AG04450 (cell line): ENCODE measurements around the gene FXYD7. TPM values are rescaled to one million over a fixed set of nuclear protein-coding genes. Genes with fewer than 3 reads are reported as not detected.

ENCODE experiments used
- CTCF ChIA-PET: fragments of 300-600, 350-600 bp; formaldehyde crosslinking; extraction: SDS; loops from one replicate; lab custom pipeline; 2022; ENCODE audit warnings: antibody characterized with exemption, inconsistent platforms; lab: Charles Lee
- POLR2A ChIA-PET: fragments of 350-600 bp; formaldehyde crosslinking; extraction: SDS; loops from one replicate; lab custom pipeline; 2021; ENCODE audit warnings: antibody characterized with exemption, inconsistent platforms; lab: Yijun Ruan, JAX
- DNase-seq: peaks from one replicate; pipeline ENCODE4 v3.0.0-alpha.2; 2011; ENCODE audit warnings: low read depth, low spot score
- H3K27ac ChIP-seq: one replicate; pipeline ENCODE4 v1.5.1; 2012; ENCODE audit warnings: low read depth, low read length, control low read depth
- H3K27me3 ChIP-seq: one replicate; pipeline ENCODE4 v1.6.0; 2012; ENCODE audit warnings: low read length; ENCODE audit not compliant: control insufficient read depth, insufficient read depth
- H3K4me3 ChIP-seq: 2 replicates; pipeline ENCODE4 v1.5.1; 2011; ENCODE audit warnings: mild to moderate bottlenecking, low read depth, low read length, control low read depth
- H3K9me3 ChIP-seq: 2 replicates; pipeline ENCODE4 v1.5.1; 2012; ENCODE audit warnings: low read length; ENCODE audit not compliant: control insufficient read depth, insufficient read depth
- polyA plus RNA-seq: library from polyadenylated mRNA; depleted of rRNA; stranded (reverse); fragments of >200 nt; gene quantifications from 2 replicates; pipeline ENCODE4 v1.2.3, GENCODE V29; 2011
- TF ChIP-seq, protein P1 (sequence below): IDR thresholded peaks from 2 replicates; pipeline ENCODE4 v1.5.1; 2011; ENCODE audit warnings: low read depth, low read length, control low read depth, inconsistent platforms

The FXYD7 gene
- polyA plus RNA-seq, 1 experiment, result not detected

DNA sequence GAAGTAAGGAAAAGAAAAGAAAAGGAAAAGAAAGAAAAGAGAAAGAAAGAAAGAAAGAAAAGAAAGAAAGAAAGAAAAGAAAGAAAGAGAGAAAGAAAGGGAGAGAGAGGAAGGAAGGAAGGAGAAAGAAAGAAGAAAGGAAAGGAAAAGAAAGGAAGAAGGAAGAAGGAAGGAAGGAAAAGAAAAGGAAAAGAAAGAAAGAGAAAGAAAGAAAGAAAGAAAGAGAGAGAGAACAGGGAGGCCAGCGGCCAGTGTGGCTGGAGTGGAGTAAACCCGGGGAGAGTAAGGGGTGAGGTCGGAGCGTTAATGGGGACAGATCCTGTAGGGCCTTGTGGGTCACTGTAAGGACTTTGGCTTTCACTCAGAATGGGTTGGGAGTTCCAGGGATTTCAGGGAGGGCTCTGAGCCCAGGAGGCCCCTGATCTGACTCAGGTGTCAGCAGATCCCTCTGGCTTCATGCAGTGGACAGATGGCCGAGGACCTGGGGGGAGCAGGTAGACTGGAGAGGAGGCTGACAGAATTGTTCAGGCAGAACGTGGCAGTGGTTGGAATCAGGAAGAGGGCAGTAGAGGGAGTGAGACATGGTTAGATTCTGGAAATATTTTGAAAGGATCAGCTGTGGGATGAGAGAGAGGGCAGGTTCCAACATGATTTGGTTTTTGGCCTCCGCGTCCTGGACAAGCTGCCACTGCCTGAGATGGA is 47.2 kb upstream of the FXYD7 start:
- POLR2A ChIA-PET, result no interaction called here
- Histone ChIP-seq H3K4me3 (no peak overlapping the region), H3K27me3 (peaks cover 3% of the 10 kb centered on the region), H3K27ac (no peak overlapping the region), H3K9me3 (no peaks in the 10 kb centered on the region)
- CTCF ChIA-PET, result interaction anchor here (1.4 to 2.5 kb wide), 2 partner anchors 29 to 51 kb away, joined by 4 to 10 read pairs; no protein-coding TSS in a partner anchor
- DNase-seq, result no peak
- TF ChIP-seq, protein P1, sequence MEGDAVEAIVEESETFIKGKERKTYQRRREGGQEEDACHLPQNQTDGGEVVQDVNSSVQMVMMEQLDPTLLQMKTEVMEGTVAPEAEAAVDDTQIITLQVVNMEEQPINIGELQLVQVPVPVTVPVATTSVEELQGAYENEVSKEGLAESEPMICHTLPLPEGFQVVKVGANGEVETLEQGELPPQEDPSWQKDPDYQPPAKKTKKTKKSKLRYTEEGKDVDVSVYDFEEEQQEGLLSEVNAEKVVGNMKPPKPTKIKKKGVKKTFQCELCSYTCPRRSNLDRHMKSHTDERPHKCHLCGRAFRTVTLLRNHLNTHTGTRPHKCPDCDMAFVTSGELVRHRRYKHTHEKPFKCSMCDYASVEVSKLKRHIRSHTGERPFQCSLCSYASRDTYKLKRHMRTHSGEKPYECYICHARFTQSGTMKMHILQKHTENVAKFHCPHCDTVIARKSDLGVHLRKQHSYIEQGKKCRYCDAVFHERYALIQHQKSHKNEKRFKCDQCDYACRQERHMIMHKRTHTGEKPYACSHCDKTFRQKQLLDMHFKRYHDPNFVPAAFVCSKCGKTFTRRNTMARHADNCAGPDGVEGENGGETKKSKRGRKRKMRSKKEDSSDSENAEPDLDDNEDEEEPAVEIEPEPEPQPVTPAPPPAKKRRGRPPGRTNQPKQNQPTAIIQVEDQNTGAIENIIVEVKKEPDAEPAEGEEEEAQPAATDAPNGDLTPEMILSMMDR, result no peak

DNA sequence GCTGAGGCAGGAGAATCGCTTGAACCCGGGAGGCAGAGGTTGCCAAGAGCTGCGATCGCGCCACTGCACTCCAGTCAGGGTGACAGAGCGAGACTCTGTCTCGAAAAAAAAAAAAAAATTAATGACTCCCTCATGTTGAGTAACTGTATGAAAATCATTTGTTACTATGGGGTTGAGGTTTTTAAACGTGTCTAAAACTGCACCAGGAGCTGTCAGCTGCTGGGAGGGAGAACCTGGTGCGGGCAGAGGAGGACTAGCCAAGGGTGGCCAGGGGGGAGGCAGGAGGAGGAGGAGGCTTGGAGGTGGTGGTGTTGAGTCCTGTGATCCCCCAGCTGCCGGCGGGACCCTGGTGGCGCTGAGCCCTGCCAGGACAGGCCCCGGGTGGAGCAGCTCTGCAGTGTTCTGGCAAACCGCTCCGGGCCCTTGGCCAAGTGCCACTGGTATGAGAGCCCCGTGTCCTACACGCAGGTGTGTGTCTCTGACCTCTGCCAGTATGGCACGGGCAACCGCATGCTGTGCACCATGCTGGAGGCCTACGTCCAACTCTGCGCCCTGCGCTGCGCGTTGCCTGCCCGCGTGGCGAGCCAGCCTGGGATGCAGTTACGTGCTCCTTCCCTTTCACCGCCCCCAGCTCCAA is 44.5 kb upstream of the FXYD7 start:
- TF ChIP-seq, protein P1, result no peak
- H3K27me3 ChIP-seq, result peaks cover 3% of the 10 kb centered on the region
- no peak overlapping the region for H3K27ac ChIP-seq
- H3K9me3 ChIP-seq, result no peaks in the 10 kb centered on the region; the same call in 1 of the 2 replicates
- DNase-seq, result no peak
- ChIA-PET CTCF (interaction anchor here (0.7 to 2.5 kb wide), 3 partner anchors 32 to 115 kb away, joined by 3 to 10 read pairs (median 4); partner anchors contain the start of gene LGI4), POLR2A (no interaction called here)
- no peak overlapping the region for H3K4me3 ChIP-seq

DNA sequence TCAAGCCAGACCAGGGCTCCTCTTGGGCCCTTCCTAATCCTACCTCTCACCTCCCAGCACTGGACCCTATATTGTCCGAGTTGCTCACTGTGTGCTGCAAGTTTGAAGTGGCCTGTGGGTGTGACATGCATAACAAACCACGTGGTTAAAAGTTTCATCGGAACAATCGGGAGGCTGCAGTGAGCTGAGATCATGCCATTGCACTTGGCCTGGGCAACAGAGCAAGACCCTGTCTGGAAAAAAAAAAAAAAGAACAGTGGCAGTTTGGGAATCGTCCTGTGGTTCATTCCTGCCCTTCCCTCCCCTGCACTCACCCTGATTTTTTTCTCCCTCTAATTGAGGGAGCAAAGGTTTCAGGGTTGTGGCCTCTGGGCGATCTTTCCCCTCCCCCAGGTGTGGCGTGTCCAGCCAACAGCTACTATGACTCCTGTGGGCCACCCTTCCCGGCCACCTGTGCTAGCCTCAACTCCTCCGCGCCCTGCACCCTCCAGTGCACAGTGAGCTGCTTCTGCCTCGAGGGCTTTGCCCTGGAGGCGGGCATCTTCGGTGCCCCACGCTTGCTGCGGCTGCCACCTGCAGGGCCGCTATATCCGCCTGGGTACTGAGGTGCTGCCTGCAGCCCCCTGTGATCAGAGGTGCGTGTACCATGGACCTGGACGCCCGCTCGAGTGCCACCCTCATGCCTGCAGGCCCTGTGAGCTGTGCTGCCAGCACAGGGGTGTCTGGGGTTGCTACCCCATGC is 43.7 kb upstream of the FXYD7 start:
- Histone ChIP-seq H3K9me3 (no peaks in the 10 kb centered on the region; the same call in 1 of the 2 replicates), H3K27ac (no peak overlapping the region), H3K4me3 (no peak overlapping the region), H3K27me3 (no peaks in the 10 kb centered on the region)
- TF ChIP-seq, protein P1, result no peak
- CTCF ChIA-PET, result interaction anchor here (0.7 to 1.5 kb wide), 3 partner anchors 15 to 115 kb away, joined by 3 to 4 read pairs (median 3); partner anchors contain the start of gene LGI4
- DNase-seq, result no peak
- POLR2A ChIA-PET, result no interaction called here

DNA sequence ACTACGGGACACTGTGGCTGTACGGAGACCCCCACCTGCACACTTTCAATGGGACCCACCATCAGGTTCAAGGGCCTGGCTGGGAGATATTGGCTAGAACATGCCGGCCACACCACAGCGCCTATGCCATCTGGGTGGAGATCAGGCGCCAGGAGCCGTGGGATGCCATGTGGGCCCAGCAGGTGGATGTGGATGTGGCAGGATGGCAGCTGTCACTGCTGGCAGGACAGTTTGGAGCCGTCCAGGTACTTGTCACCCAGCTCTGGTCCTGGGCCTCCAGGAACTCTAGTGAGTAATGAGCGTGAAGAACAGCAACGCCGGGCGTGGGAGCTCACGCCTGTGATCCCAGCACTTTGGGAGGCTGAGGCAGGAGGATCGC is 43.2 kb upstream of the FXYD7 start:
- peaks cover 3% of the 10 kb centered on the region; the same call in 1 of the 2 replicates for H3K9me3 ChIP-seq
- POLR2A ChIA-PET, result interaction anchor here (0.6 kb wide), 1 partner anchor 18 kb away, joined by 5 read pairs; no protein-coding TSS in a partner anchor
- CTCF ChIA-PET, result interaction anchor here (0.8 kb wide), 1 partner anchor 15 kb away, joined by 3 read pairs; no protein-coding TSS in a partner anchor
- no peak overlapping the region for H3K27ac ChIP-seq
- no peaks in the 10 kb centered on the region for H3K27me3 ChIP-seq
- DNase-seq, result no peak
- no peak overlapping the region for H3K4me3 ChIP-seq
- TF ChIP-seq, protein P1, result no peak
